Measurements from ENCODE around the gene HLX. TPM values are rescaled to one million over a fixed set of nuclear protein-coding genes. Genes with fewer than 3 reads are reported as not detected.

Gene HLX
- total and polyA plus RNA-seq, 2 of the 13 experiments (the other 11 are each of a cell fraction or from before 2014, with no cell fraction given): 0.30 to 0.35 TPM

- Histone ChIP-seq H3K4me3 (replicated peaks in 1 of 3; ENCODE audit: insufficient read depth in 1 of 3, low read depth in 2 of 3, low read length in 3 of 3) (no peak overlapping the region), H3K36me3 (replicated peaks in 1 of 2; ENCODE audit: control insufficient read depth in 1 of 2, insufficient read depth in 2 of 2, low read length in 2 of 2) (no peaks in the 10 kb centered on the region), H3K27me3 (ENCODE audit: control insufficient read depth in 1 of 2, insufficient read depth in 2 of 2, low read length in 2 of 2) (peaks cover 0 to 56% of the 10 kb centered on the region in 2 experiments; a peak in 4 of 5 replicates), H3K4me1 (ENCODE audit: insufficient read depth, low read length) (no peaks in the 10 kb centered on the region), H4K20me1 (ENCODE audit: insufficient read depth, low read length) (no peaks in the 10 kb centered on the region), H3K4me2 (ENCODE audit: low read depth, low read length) (no peak overlapping the region), H2AFZ (ENCODE audit: low read length) (no peak overlapping the region), H3K79me2 (ENCODE audit: insufficient read depth, low read length) (no peaks in the 10 kb centered on the region), H3K9me3 (ENCODE audit: low read length) (no peaks in the 10 kb centered on the region), H3K27ac (ENCODE audit: extremely low read length, insufficient read depth, low read length) (no peak overlapping the region), H3K9ac (ENCODE audit: insufficient read depth, low read depth, low read length) (no peak overlapping the region)
- no peak for FAIRE-seq
- no peak for ATAC-seq
- BruUV-seq (replicated peaks): no TSS peak
- ChIA-PET POLR2A (no interaction called here), CTCF (ENCODE audit: low intra/inter-chr PET ratio, low total read pairs) (no interaction called here)
- intact Hi-C loops (cut with micrococcal nuclease; ENCODE audit: unreplicated experiment): no loop called here
- DNase-seq (ENCODE audit: low spot score): no peak
- 31% methylated on average over 12 of the region's 35 CpGs for WGBS (ENCODE audit: low lambda C conversion rate)
- TF ChIP-seq ZNF34 (CRISPR knock-in tag; IDR thresholded peaks at IDR 0.05; ENCODE audit: borderline replicate concordance) (no peak), ZNF280D (CRISPR knock-in tag; IDR thresholded peaks at IDR 0.05) (no peak)
- in situ Hi-C loops (cut with HindIII; ENCODE audit: extremely low pct_ligation_motif_present, low pct_unique_long_range_greater_than_20kb): no loop called here
These were observed 16.2 kb downstream of the HLX start for GRCh38 chr1:220895412-220895946.

- H3K27me3 ChIP-seq (ENCODE audit: control insufficient read depth in 1 of 2, insufficient read depth in 2 of 2, low read length in 2 of 2): peaks cover 0 to 50% of the 10 kb centered on the region in 2 experiments; a peak in 4 of 5 replicates
- POLR2A ChIA-PET: no interaction called here
- TF ChIP-seq ZNF572 (CRISPR knock-in tag; IDR thresholded peaks at IDR 0.05) (no peak), ZNF460 (CRISPR knock-in tag; IDR thresholded peaks at IDR 0.05; ENCODE audit: borderline replicate concordance) (no peak), PHF20 (CRISPR knock-in tag; IDR thresholded peaks at IDR 0.05) (no peak), ZNF790 (CRISPR knock-in tag; IDR thresholded peaks at IDR 0.05; ENCODE audit: borderline replicate concordance) (no peak), SP140L (CRISPR knock-in tag; IDR thresholded peaks at IDR 0.05; ENCODE audit: borderline replicate concordance) (no peak), ZNF75D (CRISPR knock-in tag; IDR thresholded peaks at IDR 0.05; ENCODE audit: borderline replicate concordance) (no peak)
These were observed 16.8 kb downstream of the HLX start for GRCh38 chr1:220896092-220896491.

More at GRCh38 chr1:220896092-220896491, 16.8 kb downstream of the HLX start:
- ATAC-seq (no peak), DNase-seq (ENCODE audit: low spot score) (no peak), FAIRE-seq (no peak)
- H2AFZ ChIP-seq (ENCODE audit: low read length): no peak overlapping the region
- no peaks in the 10 kb centered on the region for H3K36me3 ChIP-seq (replicated peaks in 1 of 2; ENCODE audit: control insufficient read depth in 1 of 2, insufficient read depth in 2 of 2, low read length in 2 of 2)
- H3K4me2 ChIP-seq (ENCODE audit: low read depth, low read length): no peak overlapping the region
- no peaks in the 10 kb centered on the region for H3K9me3 ChIP-seq (ENCODE audit: low read length)
- no peaks in the 10 kb centered on the region for H3K4me1 ChIP-seq (ENCODE audit: insufficient read depth, low read length)
- no peaks in the 10 kb centered on the region for H3K79me2 ChIP-seq (ENCODE audit: insufficient read depth, low read length)
- no TSS peak for BruUV-seq (replicated peaks)
- intact Hi-C loops (cut with micrococcal nuclease; ENCODE audit: unreplicated experiment): no loop called here
- in situ Hi-C loops (cut with HindIII; ENCODE audit: extremely low pct_ligation_motif_present, low pct_unique_long_range_greater_than_20kb): no loop called here
- H3K9ac ChIP-seq (ENCODE audit: insufficient read depth, low read depth, low read length): no peak overlapping the region
- WGBS (ENCODE audit: low lambda C conversion rate): 47% methylated on average over 12 of the region's 12 CpGs
- CTCF ChIA-PET (ENCODE audit: low intra/inter-chr PET ratio, low total read pairs): no interaction called here
- H3K27ac ChIP-seq (ENCODE audit: extremely low read length, insufficient read depth, low read length): no peak overlapping the region
- H4K20me1 ChIP-seq (ENCODE audit: insufficient read depth, low read length): no peaks in the 10 kb centered on the region
- no peak overlapping the region for H3K4me3 ChIP-seq (replicated peaks in 1 of 3; ENCODE audit: insufficient read depth in 1 of 3, low read depth in 2 of 3, low read length in 3 of 3)

All from HepG2 (cell line).